A673 (cell line): ENCODE measurements around the gene BZW2.

ENCODE experiments used
- CTCF ChIP-seq: fragments of 300-800, 200-600 bp; sonication (generic); conservative IDR thresholded peaks from 2 replicates; pipeline ENCODE4 v1.5.1; 2017; ENCODE audit warnings: low read depth, mild to moderate bottlenecking, antibody characterized with exemption, low read length, moderate library complexity, mixed read lengths
- EZH2 ChIP-seq: fragments of 200-600 bp; sonication (generic); IDR thresholded peaks from 2 replicates; pipeline ENCODE4 v1.6.1; 2017; ENCODE audit warnings: borderline replicate concordance, low read depth, mild to moderate bottlenecking, mixed read lengths, antibody characterized with exemption, low read length; ENCODE audit not compliant: poor library complexity, severe bottlenecking

- TF ChIP-seq EZH2 (no peak), CTCF (no peak)
Observed at GRCh38 chr7:16738011-16738688, 92.2 kb downstream of the BZW2 start.
